Trophoblast cell (in vitro differentiated cells and primary cell): ENCODE results near the gene SURF2.

Experiments used
- DNase-seq, 2 donors: peaks; one replicate each; pipeline ENCODE4 v3.0.0-alpha.2; 2016
- H2AFZ ChIP-seq: 2 replicates; pipeline ENCODE4 v1.6.1; 2013; ENCODE audit warnings: low read length, moderate library complexity, mild to moderate bottlenecking; ENCODE audit not compliant: insufficient read depth, poor library complexity
- H2AK5ac ChIP-seq: 2 replicates; pipeline ENCODE4 v1.6.1; 2013; ENCODE audit warnings: mild to moderate bottlenecking, low read length
- H2BK120ac ChIP-seq: 2 replicates; pipeline ENCODE4 v1.6.1; 2013; ENCODE audit warnings: low read length, mild to moderate bottlenecking, moderate library complexity; ENCODE audit not compliant: insufficient read depth, poor library complexity
- H2BK12ac ChIP-seq: 2 replicates; pipeline ENCODE4 v1.6.1; 2013; ENCODE audit warnings: mild to moderate bottlenecking, low read length, moderate library complexity
- H2BK5ac ChIP-seq: 2 replicates; pipeline ENCODE4 v1.6.1; 2013; ENCODE audit warnings: low read length, low read depth, moderate library complexity, mild to moderate bottlenecking; ENCODE audit not compliant: poor library complexity
- H3K14ac ChIP-seq: 2 replicates; pipeline ENCODE4 v1.6.1; 2013; ENCODE audit warnings: mild to moderate bottlenecking, low read length
- H3K18ac ChIP-seq: 2 replicates; pipeline ENCODE4 v1.6.1; 2013; ENCODE audit warnings: mild to moderate bottlenecking, low read length
- H3K23ac ChIP-seq: 2 replicates; pipeline ENCODE4 v1.6.1; 2013; ENCODE audit warnings: low read length
- H3K27ac ChIP-seq: 2 replicates; pipeline ENCODE4 v1.5.1; 2013; ENCODE audit warnings: low read depth, mild to moderate bottlenecking, inconsistent platforms, low read length, moderate library complexity
- H3K27me3 ChIP-seq: 2 replicates; pipeline ENCODE4 v1.6.1; 2013; ENCODE audit warnings: inconsistent platforms, mild to moderate bottlenecking, low read length, moderate library complexity; ENCODE audit not compliant: insufficient read depth
- H3K36me3 ChIP-seq, 2 experiments: 1 replicate in 1 of 2; 2 replicates in 1 of 2; pipeline ENCODE4 v1.6.1; 2013; ENCODE audit warnings: low read length in 2 of 2, mild to moderate bottlenecking in 2 of 2, moderate library complexity in 1 of 2; ENCODE audit not compliant: insufficient read depth in 2 of 2, control insufficient read depth in 1 of 2
- H3K4ac ChIP-seq: 2 replicates; pipeline ENCODE4 v1.6.1; 2013; ENCODE audit warnings: low read depth, mild to moderate bottlenecking, low read length, moderate library complexity
- H3K4me1 ChIP-seq, 2 experiments: 1 replicate in 1 of 2; 2 replicates in 1 of 2; pipeline ENCODE4 v1.6.1; 2013; ENCODE audit warnings: low read length in 2 of 2, mild to moderate bottlenecking in 2 of 2, moderate library complexity in 1 of 2; ENCODE audit not compliant: insufficient read depth in 2 of 2, control insufficient read depth in 1 of 2
- H3K4me2 ChIP-seq: 2 replicates; pipeline ENCODE4 v1.6.1; 2013; ENCODE audit warnings: inconsistent platforms, mild to moderate bottlenecking, low read length, moderate library complexity
- H3K4me3 ChIP-seq: 2 replicates; pipeline ENCODE4 v1.5.1; 2013; ENCODE audit warnings: mild to moderate bottlenecking, low read depth, low read length, inconsistent platforms
- H3K79me1 ChIP-seq: one replicate; pipeline ENCODE4 v1.6.1; 2013; ENCODE audit warnings: low read length
- H3K79me2 ChIP-seq: 2 replicates; pipeline ENCODE4 v1.6.1; 2013; ENCODE audit warnings: low read length, mild to moderate bottlenecking; ENCODE audit not compliant: control insufficient read depth, insufficient read depth, poor library complexity
- H3K9ac ChIP-seq: 2 replicates; pipeline ENCODE4 v1.6.1; 2013; ENCODE audit warnings: mild to moderate bottlenecking, low read length
- H3K9me3 ChIP-seq: 2 replicates; pipeline ENCODE4 v1.6.1; 2013; ENCODE audit warnings: low read depth, mild to moderate bottlenecking, control low read depth, inconsistent platforms, low read length; ENCODE audit not compliant: insufficient read depth
- H4K12ac ChIP-seq: 2 replicates; pipeline ENCODE4 v1.6.1; 2013; ENCODE audit warnings: low read depth, mild to moderate bottlenecking, low read length, moderate library complexity
- H4K8ac ChIP-seq: 2 replicates; pipeline ENCODE4 v1.6.1; 2013; ENCODE audit warnings: low read depth, mild to moderate bottlenecking, low read length, moderate library complexity
- H4K91ac ChIP-seq: one replicate; pipeline ENCODE4 v1.6.1; 2013; ENCODE audit warnings: low read depth, mild to moderate bottlenecking, low read length, moderate library complexity
- WGBS: extraction: QIAGEN DNeasy Blood & Tissue Kit; methylation state at CpG from one replicate; pipeline ENCODE4 v1.1.7; 2013; ENCODE audit warnings: missing lambda C conversion rate; ENCODE audit not compliant: insufficient read length, insufficient coverage; ENCODE audit errors: extremely low coverage; 5-methylcytosine and 5-hydroxymethylcytosine counted together

Gene SURF2

DNA sequence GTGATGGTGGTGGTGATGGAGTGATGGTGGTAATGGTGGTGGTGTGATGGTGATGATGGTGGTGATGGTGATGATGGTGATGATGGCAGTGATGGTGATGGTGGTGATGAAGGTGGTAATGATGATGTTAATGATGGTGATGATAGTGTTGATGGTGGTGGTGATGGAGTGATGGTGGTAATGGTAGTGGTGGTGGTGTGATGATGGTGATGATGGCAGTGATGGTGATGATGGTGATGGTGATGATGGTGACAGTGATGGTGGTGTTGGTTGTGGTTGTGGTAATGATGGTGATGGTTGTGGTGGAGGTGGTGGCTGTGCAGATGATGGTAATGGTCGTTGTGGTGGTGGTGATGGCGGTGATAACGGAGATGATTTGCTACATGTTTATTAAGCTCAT is 27.1 kb downstream of the SURF2 start:
- Histone ChIP-seq H2BK5ac (no peak overlapping the region), H2BK12ac (no peak overlapping the region), H3K4ac (no peak overlapping the region), H2BK120ac (no peak overlapping the region), H4K8ac (no peak overlapping the region), H3K14ac (no peak overlapping the region), H3K9me3 (peaks cover 11% of the 10 kb centered on the region), H3K4me3 (no peak overlapping the region), H4K91ac (no peak overlapping the region), H3K9ac (no peak overlapping the region), H3K4me1 (peaks cover 0 to 3% of the 10 kb centered on the region in 2 experiments), H3K4me2 (no peak overlapping the region), H3K79me2 (no peaks in the 10 kb centered on the region), H2AFZ (no peak overlapping the region), H3K27me3 (no peaks in the 10 kb centered on the region), H3K23ac (no peak overlapping the region), H3K36me3 (no peaks in the 10 kb centered on the region), H2AK5ac (no peak overlapping the region), H3K79me1 (no peaks in the 10 kb centered on the region), H3K27ac (no peak overlapping the region), H3K18ac (no peak overlapping the region), H4K12ac (no peak overlapping the region)
- DNase-seq, result no peak
- WGBS, result no CpG with 5 or more reads among the region's 3 CpGs

DNA sequence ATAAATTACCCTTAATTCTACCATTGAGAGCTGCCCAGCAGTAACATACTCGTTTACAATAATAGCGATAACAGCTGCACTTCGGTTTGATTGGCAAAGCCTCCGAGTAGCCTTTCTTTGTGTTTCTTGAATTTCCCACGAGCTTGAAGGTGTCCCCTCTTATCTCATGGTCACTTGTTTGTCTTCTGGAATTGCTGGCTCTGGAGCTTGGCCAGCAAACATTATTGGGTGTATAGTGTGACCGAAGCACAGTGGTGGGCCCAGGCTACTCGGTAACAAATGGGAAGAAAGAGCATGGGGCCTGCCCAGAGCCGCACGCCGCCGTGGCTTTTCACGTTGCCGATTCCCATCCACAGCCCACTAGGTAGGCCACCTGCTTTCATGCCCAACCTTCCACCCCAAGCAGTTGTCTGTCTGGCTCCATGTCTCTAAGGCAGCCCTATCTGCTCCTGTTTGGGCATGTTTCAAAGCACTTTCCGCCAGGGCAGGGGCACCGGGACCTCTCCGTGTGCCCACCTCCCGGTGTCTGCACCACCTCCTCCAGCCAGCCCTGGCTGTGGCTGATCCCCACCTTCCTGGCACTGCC is 28.5 kb downstream of the SURF2 start:
- H4K12ac ChIP-seq, result no peak overlapping the region
- no peak overlapping the region for H3K4me2 ChIP-seq
- no peak overlapping the region for H2BK5ac ChIP-seq
- no peak overlapping the region for H3K4ac ChIP-seq
- no peak overlapping the region for H2BK120ac ChIP-seq
- H3K36me3 ChIP-seq, result no peaks in the 10 kb centered on the region
- H2AFZ ChIP-seq, result no peak overlapping the region
- no peak overlapping the region for H4K91ac ChIP-seq
- H3K9ac ChIP-seq, result no peak overlapping the region
- H3K23ac ChIP-seq, result no peak overlapping the region
- H3K27me3 ChIP-seq, result no peaks in the 10 kb centered on the region
- DNase-seq, result no peak
- H3K4me1 ChIP-seq, result peaks cover 0 to 3% of the 10 kb centered on the region in 2 experiments
- H3K79me1 ChIP-seq, result no peaks in the 10 kb centered on the region
- H2BK12ac ChIP-seq, result no peak overlapping the region
- H3K18ac ChIP-seq, result no peak overlapping the region
- no peaks in the 10 kb centered on the region for H3K79me2 ChIP-seq
- no peak overlapping the region for H3K27ac ChIP-seq
- H3K9me3 ChIP-seq, result peaks cover 15% of the 10 kb centered on the region
- no CpG with 5 or more reads among the region's 17 CpGs for WGBS
- H3K14ac ChIP-seq, result no peak overlapping the region
- H2AK5ac ChIP-seq, result no peak overlapping the region
- no peak overlapping the region for H4K8ac ChIP-seq
- no peak overlapping the region for H3K4me3 ChIP-seq

DNA sequence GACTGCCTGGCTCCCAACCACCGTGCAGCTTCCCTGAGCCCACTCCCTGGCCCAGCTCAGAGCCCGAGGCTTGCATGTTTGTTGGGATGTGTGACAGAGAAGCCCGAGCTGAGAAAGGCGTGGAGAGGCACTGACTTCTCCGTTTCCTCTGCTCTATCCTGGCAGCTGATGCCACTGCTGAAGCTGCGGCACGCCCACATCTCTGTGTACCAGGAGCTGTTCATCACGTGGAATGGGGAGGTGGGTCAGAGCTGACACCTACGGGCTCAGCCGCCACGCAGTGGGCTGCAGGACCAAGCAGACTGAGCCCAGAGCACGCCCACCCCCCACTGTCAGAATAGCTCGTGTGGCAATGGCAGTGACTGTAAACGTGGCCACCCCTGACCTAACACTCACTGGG is 29.1 kb downstream of the SURF2 start:
- H4K91ac ChIP-seq, result no peak overlapping the region
- no CpG with 5 or more reads among the region's 14 CpGs for WGBS

DNA sequence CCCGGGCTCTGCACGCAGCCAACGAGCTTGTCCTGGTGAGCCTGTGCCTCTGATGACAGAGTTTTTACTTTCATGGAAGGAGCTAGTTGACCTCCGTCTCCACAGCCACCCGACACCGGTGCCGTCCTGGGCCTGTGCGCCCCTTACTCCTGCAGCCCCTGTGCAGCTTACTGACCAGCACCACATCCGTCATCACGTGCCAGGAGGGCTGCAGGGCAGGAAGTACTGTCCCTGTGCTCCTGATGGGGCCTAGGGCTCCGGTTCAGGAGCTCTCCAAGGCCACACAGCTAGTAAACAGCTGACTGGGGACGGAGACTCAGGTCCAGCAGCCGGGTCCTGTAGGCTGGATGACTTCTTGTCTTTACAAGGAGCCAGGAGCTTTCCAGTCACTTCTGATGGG is 30.0 kb downstream of the SURF2 start:
- Histone ChIP-seq H4K12ac (no peak overlapping the region), H3K4ac (no peak overlapping the region), H3K23ac (no peak overlapping the region), H3K4me2 (no peak overlapping the region), H4K8ac (no peak overlapping the region), H3K27me3 (no peaks in the 10 kb centered on the region), H3K14ac (no peak overlapping the region), H2BK120ac (no peak overlapping the region), H3K27ac (no peak overlapping the region), H3K9ac (no peak overlapping the region), H2BK5ac (no peak overlapping the region), H2AFZ (no peak overlapping the region), H3K18ac (no peak overlapping the region), H2BK12ac (no peak overlapping the region), H3K4me1 (peaks cover 0 to 3% of the 10 kb centered on the region in 2 experiments), H3K9me3 (peaks cover 15% of the 10 kb centered on the region), H3K36me3 (no peaks in the 10 kb centered on the region), H3K79me1 (no peaks in the 10 kb centered on the region), H3K4me3 (no peak overlapping the region), H3K79me2 (no peaks in the 10 kb centered on the region), H2AK5ac (no peak overlapping the region), H4K91ac (no peak overlapping the region)
- WGBS, result no CpG with 5 or more reads among the region's 13 CpGs
- DNase-seq, result no peak

More for the DNA sequence above, 29.1 kb downstream of the SURF2 start:
- Histone ChIP-seq H3K4me3 (no peak overlapping the region), H3K79me2 (no peaks in the 10 kb centered on the region), H3K4ac (no peak overlapping the region), H3K9ac (no peak overlapping the region), H3K4me1 (peaks cover 0 to 3% of the 10 kb centered on the region in 2 experiments), H3K18ac (no peak overlapping the region), H2BK5ac (no peak overlapping the region), H3K23ac (no peak overlapping the region), H3K4me2 (no peak overlapping the region), H2BK12ac (no peak overlapping the region), H2AK5ac (no peak overlapping the region), H3K36me3 (no peaks in the 10 kb centered on the region), H3K14ac (no peak overlapping the region), H2AFZ (no peak overlapping the region), H2BK120ac (no peak overlapping the region), H3K27ac (no peak overlapping the region), H3K9me3 (peaks cover 15% of the 10 kb centered on the region), H4K8ac (no peak overlapping the region), H3K79me1 (no peaks in the 10 kb centered on the region), H4K12ac (no peak overlapping the region), H3K27me3 (no peaks in the 10 kb centered on the region)
- DNase-seq, result no peak
